Mammary microvascular endothelial cell (primary cell): ENCODE results near the gene PPP1R10. TPM values are rescaled to one million over a fixed set of nuclear protein-coding genes. Genes with fewer than 3 reads are reported as not detected.

Experiments
- total RNA-seq: library from RNA; depleted of rRNA; stranded (reverse); fragments of >200 nt; gene quantifications from 2 replicates; pipeline ENCODE4 v1.2.3, GENCODE V29; 2015

PPP1R10 gene
- total RNA-seq, result 21.8 and 24.0 TPM in 2 replicates

DNA sequence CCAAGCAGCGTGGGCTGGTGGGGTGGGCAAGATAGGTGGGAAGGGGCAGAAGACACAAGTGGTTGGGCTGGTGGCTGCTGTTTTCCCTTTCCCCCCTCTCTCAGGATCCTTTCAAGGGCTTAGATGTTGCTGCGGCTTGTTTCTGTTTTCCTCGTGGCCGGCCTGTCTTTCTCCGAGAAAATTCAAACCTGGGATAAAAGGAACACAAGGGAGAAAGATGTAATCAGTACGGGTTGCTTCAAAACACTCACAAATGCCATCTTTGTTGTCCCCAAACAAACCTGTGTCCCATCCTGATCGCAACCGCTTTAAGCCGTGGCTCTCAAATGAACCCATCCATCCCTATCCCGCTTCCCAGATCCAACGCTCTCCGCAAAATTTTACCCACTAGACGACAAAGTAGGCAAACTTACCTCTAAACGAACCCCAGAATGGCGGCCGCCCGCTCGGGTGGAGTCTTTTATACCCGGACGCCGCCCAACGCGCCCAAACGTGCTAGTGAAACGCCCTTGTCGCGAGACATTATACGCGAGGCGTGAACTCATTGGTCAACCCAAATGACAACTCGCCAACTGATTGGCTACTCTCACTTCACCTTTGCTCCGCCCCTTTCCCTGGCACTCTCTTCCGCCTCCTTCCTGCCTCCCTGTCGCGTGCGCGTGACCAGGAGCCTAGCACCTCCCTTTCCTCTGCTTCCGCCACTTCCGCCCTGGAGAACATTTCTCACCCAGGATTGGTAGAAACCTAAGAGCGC, at the start of gene PPP1R10:
Gene PPP1R10 (minus strand): TSS at position 433 of the 754 bp plus-strand sequence. CDS start 7,299 bp downstream, outside the sequence.

GRCh38 chr6:30646450-30647241, 29.6 kb upstream of the PPP1R10 start, which contains the start of gene C6orf136:
Gene C6orf136 (plus strand): TSS chr6:30647133. CDS start chr6:30647232, 99 bp downstream.

GRCh38 chr6:30626484-30627366, 9.7 kb upstream of the PPP1R10 start, which contains the start of gene ATAT1:
Gene ATAT1 (plus strand): TSS chr6:30626874.

GRCh38 chr6:30617565-30618269, 674 bp upstream of the PPP1R10 start, which contains the start of gene MRPS18B:
Gene MRPS18B (plus strand): TSS chr6:30617840. CDS start chr6:30617866, 26 bp downstream.

GRCh38 chr6:30571075-30571761, 45.8 kb downstream of the PPP1R10 start, which contains the start of gene ABCF1:
Gene ABCF1 (plus strand): TSS chr6:30571442. CDS start chr6:30571488, 46 bp downstream.

GRCh38 chr6:30556906-30557682, 59.9 kb downstream of the PPP1R10 start, which contains the start of gene PRR3:
Gene PRR3 (plus strand): TSS chr6:30557295. CDS start chr6:30557345, 50 bp downstream.

DNA sequence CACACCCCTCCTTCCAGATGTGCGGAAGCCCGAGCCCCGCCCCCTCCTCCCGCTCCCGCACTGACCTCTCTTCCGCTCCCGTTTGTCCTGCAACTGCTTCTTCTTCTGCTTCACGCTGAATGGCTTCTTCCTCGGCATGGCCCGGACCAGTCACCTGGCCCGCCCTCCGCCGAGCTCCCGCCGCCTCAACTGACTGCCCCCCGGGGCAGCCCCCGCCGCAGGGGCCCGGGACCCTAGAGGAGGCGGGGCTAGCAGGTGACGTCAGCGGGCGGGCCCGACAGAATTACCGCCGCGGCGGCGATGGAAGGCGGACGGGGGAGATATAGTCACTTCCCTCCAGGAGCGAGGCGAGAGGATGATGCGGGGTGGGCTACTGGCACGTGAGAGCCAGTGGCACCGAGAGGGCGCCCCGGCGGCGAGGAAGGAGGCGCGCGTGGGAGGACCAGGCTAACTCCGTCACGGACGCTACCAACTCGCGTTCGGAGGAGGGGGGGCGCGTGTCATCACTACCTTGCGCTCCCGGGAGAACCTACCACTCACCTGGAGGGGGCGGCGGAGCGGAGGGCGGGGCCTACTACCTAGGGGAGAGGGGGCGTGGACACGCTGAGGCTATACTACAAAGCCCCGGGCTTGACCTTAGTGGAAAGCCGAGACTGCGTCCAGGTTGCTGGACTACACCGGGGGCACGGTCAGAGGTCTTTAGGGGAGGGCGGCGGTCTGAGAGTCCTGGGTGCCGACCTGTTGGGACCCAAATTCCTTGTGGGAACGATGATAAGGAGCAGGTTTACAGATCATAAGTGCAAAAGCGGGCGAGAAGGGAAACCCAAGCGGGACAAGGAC, 60.8 kb downstream of the PPP1R10 start, which contains the start of gene GNL1:
Gene GNL1 (minus strand): TSS at position 424 of the 840 bp plus-strand sequence. CDS start 286 bp downstream, at position 138.

Other genes starting within 250 kb of the PPP1R10 start
- 591 and 594 TPM in 2 replicates for gene HLA-E, start 127.7 kb downstream of the PPP1R10 start, total RNA-seq
- 33.2 and 40.0 TPM in 2 replicates for gene GNL1, start 60.8 kb downstream of the PPP1R10 start, total RNA-seq
- gene PRR3, start 59.9 kb downstream of the PPP1R10 start, total RNA-seq, result 1.9 and 5.6 TPM in 2 replicates
- gene ABCF1, start 45.8 kb downstream of the PPP1R10 start, total RNA-seq, result 48.7 and 53.4 TPM in 2 replicates
- gene MRPS18B, start 597 bp upstream of the PPP1R10 start, total RNA-seq, result 55.8 and 57.7 TPM in 2 replicates
- 2.9 and 6.0 TPM in 2 replicates for gene ATAT1, start 9.6 kb upstream of the PPP1R10 start, total RNA-seq
- 7.7 and 8.0 TPM in 2 replicates for gene C6orf136, start 29.9 kb upstream of the PPP1R10 start, total RNA-seq
- 31.8 and 36.3 TPM in 2 replicates for gene DHX16, start 55.8 kb upstream of the PPP1R10 start, total RNA-seq
- 78.3 and 93.0 TPM in 2 replicates for gene PPP1R18, start 69.4 kb upstream of the PPP1R10 start, total RNA-seq
- 18.4 and 18.5 TPM in 2 replicates for gene NRM, start 73.7 kb upstream of the PPP1R10 start, total RNA-seq
- gene MDC1, start 100.0 kb upstream of the PPP1R10 start, total RNA-seq, result 12.4 and 12.5 TPM in 2 replicates
- gene TUBB, start 103.1 kb upstream of the PPP1R10 start, total RNA-seq, result 1,014 and 1,183 TPM in 2 replicates
- 138 and 156 TPM in 2 replicates for gene FLOT1, start 125.4 kb upstream of the PPP1R10 start, total RNA-seq
- 72.1 and 91.5 TPM in 2 replicates for gene IER3, start 127.3 kb upstream of the PPP1R10 start, total RNA-seq